K562 (cell line): Measurements from ENCODE around the gene DGAT2. TPM values are rescaled to one million over a fixed set of nuclear protein-coding genes. Genes with fewer than 3 reads are reported as not detected.

ENCODE experiments used
- CCNT2 ChIP-seq: IDR thresholded peaks from 2 replicates; pipeline ENCODE4 v1.6.1; 2011; ENCODE audit warnings: borderline replicate concordance, low read depth, mild to moderate bottlenecking, moderate library complexity, mixed read lengths, low read length; ENCODE audit not compliant: insufficient read length; ENCODE audit errors: extremely low read depth
- FOXP1 ChIP-seq: sonication (generic); formaldehyde crosslinking; IDR thresholded peaks from 2 replicates; pipeline ENCODE4 v1.8.0; 2022; ENCODE audit warnings: mild to moderate bottlenecking, missing genetic modification reagents
- NELFE ChIP-seq: IDR thresholded peaks from 2 replicates; pipeline ENCODE4 v1.6.1; 2011; ENCODE audit warnings: mild to moderate bottlenecking; ENCODE audit not compliant: insufficient read depth, insufficient read length
- NFIX ChIP-seq: fragments of 250-450 bp; sonication (Bioruptor Pico); IDR thresholded peaks from 2 replicates; pipeline ENCODE4 v1.4.0; 2020; ENCODE audit warnings: low read depth, mild to moderate bottlenecking, moderate library complexity
- YY1 ChIP-seq, 3 experiments: IDR thresholded peaks; 2 replicates each; pipeline ENCODE4 v1.6.1; 2011; ENCODE audit warnings: low read length in 2 of 3, mild to moderate bottlenecking in 2 of 3, moderate library complexity in 2 of 3, borderline replicate concordance in 1 of 3, control low read depth in 1 of 3, low read depth in 1 of 3; ENCODE audit not compliant: insufficient read depth in 3 of 3, insufficient replicate concordance in 2 of 3, control insufficient read depth in 1 of 3, insufficient read length in 1 of 3; ENCODE audit errors: extremely low read depth in 1 of 3
- ZNF583 ChIP-seq: fragments of 250-450 bp; sonication (Bioruptor Pico); IDR thresholded peaks from 2 replicates; pipeline ENCODE4 v1.4.0; 2020
- polyA plus RNA-seq, 8 experiments: library from polyadenylated mRNA; depleted of rRNA in 4 of 8; stranded (reverse) in 5 of 8; unstranded in 3 of 8; fragments of >200 nt; fragmentation: Nextera tagmentation in 2 of 8; fragmentation: Illumina TruSeq in 1 of 8; extraction: Ambion mirVana in 2 of 8; extraction: Trizol in 1 of 8; gene quantifications; 2 replicates each; pipeline versions ENCODE4 v1.2.1 to v1.2.3, GENCODE V29; 2011 to 2014; ENCODE audit warnings: inconsistent platforms in 1 of 8, missing spikeins in 1 of 8
- total RNA-seq, 7 experiments: library from RNA; depleted of rRNA in 6 of 7; stranded (reverse); fragments of >200 nt in 6 of 7; fragmentation: Illumina TruSeq in 2 of 7; extraction: Trizol in 2 of 7; gene quantifications; 2 replicates each; pipeline versions ENCODE4 v1.2.1 to v1.2.3, GENCODE V29; 2011 to 2021; ENCODE audit warnings: low replicate concordance in 1 of 7
- TF ChIP-seq, protein P1 (sequence below): sonication (generic); formaldehyde crosslinking; IDR thresholded peaks from 2 replicates; pipeline ENCODE4 v1.5.0; 2020; ENCODE audit warnings: missing genetic modification reagents
- TF ChIP-seq, protein P2 (sequence below), 3 experiments: fragments of 200-800 bp in 1 of 3; fragments of 250-450 bp in 1 of 3; fragments of 450-650 bp in 1 of 3; sonication (Bioruptor Pico) in 1 of 3; sonication (Bioruptor generic) in 1 of 3; formaldehyde crosslinking in 1 of 3; IDR thresholded peaks; 2 replicates each; pipeline versions ENCODE4 v1.6.1 to v1.8.0; 2016 to 2022; ENCODE audit warnings: mild to moderate bottlenecking in 2 of 3, missing genetic modification characterization in 2 of 3, missing compliant biosample characterization in 1 of 3, moderate library complexity in 1 of 3
- TF ChIP-seq, protein P3 (sequence below): fragments of 450-650 bp; IDR thresholded peaks from 2 replicates; pipeline ENCODE4 v1.6.1; 2016; ENCODE audit warnings: borderline replicate concordance
- TF ChIP-seq, protein P4 (sequence below): fragments of 450-650 bp; IDR thresholded peaks from 2 replicates; pipeline ENCODE4 v1.6.1; 2016

The DGAT2 gene
- total and polyA plus RNA-seq, 9 of the 15 experiments (the other 6 are each of a cell fraction or from before 2014, with no cell fraction given) = 0.68 to 2.8 (median 1.8) TPM

DNA sequence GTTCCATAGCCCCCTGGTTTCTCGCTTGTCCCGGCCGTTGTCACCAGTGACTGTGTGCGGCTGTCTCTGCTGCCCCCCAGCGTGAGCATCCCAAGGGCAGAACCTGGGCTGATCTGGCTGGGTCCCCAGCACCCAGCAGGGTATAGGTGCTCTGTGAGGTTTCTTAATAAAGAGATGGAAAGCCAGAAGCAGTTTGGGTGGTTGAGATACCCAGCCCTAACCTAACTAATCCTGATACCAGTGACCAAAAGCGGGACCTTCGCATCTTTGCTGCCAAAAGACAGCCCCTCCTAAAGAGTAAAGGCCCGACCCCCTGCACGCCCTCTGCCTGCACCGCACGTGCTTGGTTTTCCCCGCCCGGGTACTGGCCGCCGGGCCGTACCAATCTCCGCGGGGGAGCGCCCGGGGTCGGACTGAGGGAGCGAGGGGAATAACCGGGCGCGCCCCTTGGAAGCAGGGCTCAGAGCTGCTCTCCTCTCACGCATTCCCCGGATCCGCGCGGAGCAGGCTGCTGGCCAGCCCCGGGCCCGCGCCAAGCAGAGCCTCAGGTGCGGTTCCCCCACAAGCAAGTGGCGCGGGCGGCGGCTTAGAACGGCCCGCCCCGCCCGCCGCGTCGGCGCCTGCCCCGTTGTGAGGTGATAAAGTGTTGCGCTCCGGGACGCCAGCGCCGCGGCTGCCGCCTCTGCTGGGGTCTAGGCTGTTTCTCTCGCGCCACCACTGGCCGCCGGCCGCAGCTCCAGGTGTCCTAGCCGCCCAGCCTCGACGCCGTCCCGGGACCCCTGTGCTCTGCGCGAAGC lies at the start of gene DGAT2 (continued):
- TF ChIP-seq, protein P1, sequence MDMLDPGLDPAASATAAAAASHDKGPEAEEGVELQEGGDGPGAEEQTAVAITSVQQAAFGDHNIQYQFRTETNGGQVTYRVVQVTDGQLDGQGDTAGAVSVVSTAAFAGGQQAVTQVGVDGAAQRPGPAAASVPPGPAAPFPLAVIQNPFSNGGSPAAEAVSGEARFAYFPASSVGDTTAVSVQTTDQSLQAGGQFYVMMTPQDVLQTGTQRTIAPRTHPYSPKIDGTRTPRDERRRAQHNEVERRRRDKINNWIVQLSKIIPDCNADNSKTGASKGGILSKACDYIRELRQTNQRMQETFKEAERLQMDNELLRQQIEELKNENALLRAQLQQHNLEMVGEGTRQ (CRISPR knock-in tag) = peak; percentile 52
- TF ChIP-seq NFIX (CRISPR knock-in tag) (no peak), CCNT2 (peak; percentile 48), ZNF583 (CRISPR knock-in tag) (no peak), FOXP1 (peak; percentile 77; the same call in 1 of the 2 replicates), YY1 (IDR thresholded peaks at IDR 0.05; ENCODE audit: borderline replicate concordance in 1 of 3, control insufficient read depth in 1 of 3, extremely low read depth in 1 of 3, insufficient read depth in 3 of 3, insufficient read length in 1 of 3, insufficient replicate concordance in 2 of 3, low read depth in 1 of 3, low read length in 2 of 3) (peak in 2 of 3 experiments; percentile 8 to 33), NELFE (no peak)
- TF ChIP-seq, protein P2, sequence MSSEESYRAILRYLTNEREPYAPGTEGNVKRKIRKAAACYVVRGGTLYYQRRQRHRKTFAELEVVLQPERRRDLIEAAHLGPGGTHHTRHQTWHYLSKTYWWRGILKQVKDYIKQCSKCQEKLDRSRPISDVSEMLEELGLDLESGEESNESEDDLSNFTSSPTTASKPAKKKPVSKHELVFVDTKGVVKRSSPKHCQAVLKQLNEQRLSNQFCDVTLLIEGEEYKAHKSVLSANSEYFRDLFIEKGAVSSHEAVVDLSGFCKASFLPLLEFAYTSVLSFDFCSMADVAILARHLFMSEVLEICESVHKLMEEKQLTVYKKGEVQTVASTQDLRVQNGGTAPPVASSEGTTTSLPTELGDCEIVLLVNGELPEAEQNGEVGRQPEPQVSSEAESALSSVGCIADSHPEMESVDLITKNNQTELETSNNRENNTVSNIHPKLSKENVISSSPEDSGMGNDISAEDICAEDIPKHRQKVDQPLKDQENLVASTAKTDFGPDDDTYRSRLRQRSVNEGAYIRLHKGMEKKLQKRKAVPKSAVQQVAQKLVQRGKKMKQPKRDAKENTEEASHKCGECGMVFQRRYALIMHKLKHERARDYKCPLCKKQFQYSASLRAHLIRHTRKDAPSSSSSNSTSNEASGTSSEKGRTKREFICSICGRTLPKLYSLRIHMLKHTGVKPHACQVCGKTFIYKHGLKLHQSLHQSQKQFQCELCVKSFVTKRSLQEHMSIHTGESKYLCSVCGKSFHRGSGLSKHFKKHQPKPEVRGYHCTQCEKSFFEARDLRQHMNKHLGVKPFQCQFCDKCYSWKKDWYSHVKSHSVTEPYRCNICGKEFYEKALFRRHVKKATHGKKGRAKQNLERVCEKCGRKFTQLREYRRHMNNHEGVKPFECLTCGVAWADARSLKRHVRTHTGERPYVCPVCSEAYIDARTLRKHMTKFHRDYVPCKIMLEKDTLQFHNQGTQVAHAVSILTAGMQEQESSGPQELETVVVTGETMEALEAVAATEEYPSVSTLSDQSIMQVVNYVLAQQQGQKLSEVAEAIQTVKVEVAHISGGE (CRISPR knock-in tag; IDR thresholded peaks at IDR 0.05) = no peak
- TF ChIP-seq, protein P3, sequence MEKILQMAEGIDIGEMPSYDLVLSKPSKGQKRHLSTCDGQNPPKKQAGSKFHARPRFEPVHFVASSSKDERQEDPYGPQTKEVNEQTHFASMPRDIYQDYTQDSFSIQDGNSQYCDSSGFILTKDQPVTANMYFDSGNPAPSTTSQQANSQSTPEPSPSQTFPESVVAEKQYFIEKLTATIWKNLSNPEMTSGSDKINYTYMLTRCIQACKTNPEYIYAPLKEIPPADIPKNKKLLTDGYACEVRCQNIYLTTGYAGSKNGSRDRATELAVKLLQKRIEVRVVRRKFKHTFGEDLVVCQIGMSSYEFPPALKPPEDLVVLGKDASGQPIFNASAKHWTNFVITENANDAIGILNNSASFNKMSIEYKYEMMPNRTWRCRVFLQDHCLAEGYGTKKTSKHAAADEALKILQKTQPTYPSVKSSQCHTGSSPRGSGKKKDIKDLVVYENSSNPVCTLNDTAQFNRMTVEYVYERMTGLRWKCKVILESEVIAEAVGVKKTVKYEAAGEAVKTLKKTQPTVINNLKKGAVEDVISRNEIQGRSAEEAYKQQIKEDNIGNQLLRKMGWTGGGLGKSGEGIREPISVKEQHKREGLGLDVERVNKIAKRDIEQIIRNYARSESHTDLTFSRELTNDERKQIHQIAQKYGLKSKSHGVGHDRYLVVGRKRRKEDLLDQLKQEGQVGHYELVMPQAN = peak; percentile 63; the same call in 1 of the 2 replicates
- TF ChIP-seq, protein P4, sequence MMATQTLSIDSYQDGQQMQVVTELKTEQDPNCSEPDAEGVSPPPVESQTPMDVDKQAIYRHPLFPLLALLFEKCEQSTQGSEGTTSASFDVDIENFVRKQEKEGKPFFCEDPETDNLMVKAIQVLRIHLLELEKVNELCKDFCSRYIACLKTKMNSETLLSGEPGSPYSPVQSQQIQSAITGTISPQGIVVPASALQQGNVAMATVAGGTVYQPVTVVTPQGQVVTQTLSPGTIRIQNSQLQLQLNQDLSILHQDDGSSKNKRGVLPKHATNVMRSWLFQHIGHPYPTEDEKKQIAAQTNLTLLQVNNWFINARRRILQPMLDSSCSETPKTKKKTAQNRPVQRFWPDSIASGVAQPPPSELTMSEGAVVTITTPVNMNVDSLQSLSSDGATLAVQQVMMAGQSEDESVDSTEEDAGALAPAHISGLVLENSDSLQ = peak; percentile 10; the same call in 1 of the 2 replicates
